ENCODE measurements around the gene ABHD3.
"Not testable (repeated sequence)": the region's sequence is repeated elsewhere in the genome, so short reads cannot be mapped to it uniquely, and the experiment has no call there.

The ABHD3 gene

DNA sequence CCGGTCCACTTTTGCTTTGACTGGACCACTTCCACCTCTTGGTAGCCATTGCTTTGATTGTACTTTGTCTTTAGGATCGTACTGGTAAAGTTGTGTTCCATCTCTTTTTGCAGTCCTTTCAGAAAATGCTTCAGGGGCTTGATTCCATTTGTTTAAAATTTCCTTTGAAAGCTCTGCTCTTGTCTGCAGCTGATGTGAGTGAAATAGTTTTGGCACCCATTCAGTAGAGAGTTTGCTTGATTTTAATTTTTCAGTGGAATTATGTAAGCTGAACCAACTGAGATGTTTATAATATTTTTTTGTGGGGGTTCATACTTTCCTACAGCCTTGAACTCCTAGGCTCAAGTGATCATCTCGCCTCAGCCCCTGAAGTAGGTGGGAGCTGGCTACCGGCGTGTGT is 28.4 kb upstream of the ABHD3 start:
- H3K4me3 ChIP-seq (ENCODE audit: low read depth, low read length) = no peak overlapping the region
- in situ Hi-C loops (cut with HindIII; ENCODE audit: low sequenced_read_pairs) = no loop called here
- TF ChIP-seq, protein P1, sequence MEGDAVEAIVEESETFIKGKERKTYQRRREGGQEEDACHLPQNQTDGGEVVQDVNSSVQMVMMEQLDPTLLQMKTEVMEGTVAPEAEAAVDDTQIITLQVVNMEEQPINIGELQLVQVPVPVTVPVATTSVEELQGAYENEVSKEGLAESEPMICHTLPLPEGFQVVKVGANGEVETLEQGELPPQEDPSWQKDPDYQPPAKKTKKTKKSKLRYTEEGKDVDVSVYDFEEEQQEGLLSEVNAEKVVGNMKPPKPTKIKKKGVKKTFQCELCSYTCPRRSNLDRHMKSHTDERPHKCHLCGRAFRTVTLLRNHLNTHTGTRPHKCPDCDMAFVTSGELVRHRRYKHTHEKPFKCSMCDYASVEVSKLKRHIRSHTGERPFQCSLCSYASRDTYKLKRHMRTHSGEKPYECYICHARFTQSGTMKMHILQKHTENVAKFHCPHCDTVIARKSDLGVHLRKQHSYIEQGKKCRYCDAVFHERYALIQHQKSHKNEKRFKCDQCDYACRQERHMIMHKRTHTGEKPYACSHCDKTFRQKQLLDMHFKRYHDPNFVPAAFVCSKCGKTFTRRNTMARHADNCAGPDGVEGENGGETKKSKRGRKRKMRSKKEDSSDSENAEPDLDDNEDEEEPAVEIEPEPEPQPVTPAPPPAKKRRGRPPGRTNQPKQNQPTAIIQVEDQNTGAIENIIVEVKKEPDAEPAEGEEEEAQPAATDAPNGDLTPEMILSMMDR (IDR thresholded peaks at IDR 0.05; ENCODE audit: low read depth, low read length) = no peak
- no peak for DNase-seq (ENCODE audit: low read depth, low spot score)

DNA sequence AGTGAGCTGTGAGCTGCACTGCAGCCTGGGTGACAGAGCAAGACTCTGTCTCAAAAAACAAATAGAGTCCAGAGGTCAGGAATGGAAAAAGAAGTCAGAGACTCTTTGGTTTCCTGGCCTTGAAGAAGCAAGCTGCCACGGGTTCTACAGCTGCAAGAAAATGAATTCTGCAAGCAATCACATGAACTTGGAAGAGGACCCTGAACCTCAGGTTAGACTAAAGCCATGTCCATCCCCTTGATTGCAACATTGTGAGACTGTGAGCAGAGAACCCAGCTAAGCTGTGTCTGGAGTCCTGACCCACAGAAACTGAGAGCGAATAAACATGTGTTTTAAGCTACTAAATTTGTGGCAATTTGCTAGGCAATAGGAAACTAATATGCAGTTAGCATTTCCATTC is 23.1 kb upstream of the ABHD3 start:
- in situ Hi-C loops (cut with HindIII; ENCODE audit: low sequenced_read_pairs) = no loop called here
- no peak for DNase-seq (ENCODE audit: low read depth, low spot score)
- H3K4me3 ChIP-seq (ENCODE audit: low read depth, low read length) = no peak overlapping the region
- TF ChIP-seq, protein P1 (IDR thresholded peaks at IDR 0.05; ENCODE audit: low read depth, low read length) = no peak

DNA sequence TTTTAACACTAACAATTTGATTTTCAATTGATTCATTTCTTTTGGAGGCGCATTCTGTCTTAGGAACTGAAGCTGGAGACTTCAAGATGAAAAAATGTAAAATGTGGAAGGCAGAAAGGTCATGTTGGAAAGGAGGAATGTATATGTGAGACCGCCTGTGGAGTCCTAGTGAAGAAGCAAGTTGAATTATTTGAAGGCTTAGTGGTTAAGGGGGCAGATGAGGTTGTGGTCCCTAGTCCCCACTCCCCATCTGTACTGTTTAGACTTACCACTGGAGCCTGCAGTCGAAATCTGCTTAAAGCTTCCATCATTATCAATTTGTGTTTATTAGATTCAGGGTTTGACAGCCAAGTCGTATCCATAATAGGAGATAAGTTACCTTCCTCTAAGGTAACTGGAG is 20.6 kb upstream of the ABHD3 start:
- DNase-seq (ENCODE audit: low read depth, low spot score) = no peak
- no peak overlapping the region for H3K4me3 ChIP-seq (ENCODE audit: low read depth, low read length)
- in situ Hi-C loops (cut with HindIII; ENCODE audit: low sequenced_read_pairs) = no loop called here
- TF ChIP-seq, protein P1 (IDR thresholded peaks at IDR 0.05; ENCODE audit: low read depth, low read length) = no peak

DNA sequence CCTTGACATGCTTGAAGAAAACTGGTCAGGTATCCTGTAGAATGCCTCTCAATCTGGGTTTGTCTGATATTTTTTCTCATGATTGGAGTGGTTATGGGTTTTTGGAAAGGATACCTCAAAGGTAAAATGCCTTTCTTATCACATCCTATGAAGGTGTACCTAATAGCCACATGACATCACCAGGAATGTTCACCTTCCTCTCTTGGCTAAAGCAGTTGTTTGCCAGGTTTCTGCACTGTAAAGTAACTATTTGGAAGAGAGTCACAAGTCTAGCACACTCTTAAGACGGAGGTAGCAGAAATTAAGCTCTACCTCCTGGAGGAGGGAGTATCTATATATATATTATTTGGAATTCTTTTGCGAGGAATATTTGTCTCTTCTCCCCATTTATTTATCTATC is 18.1 kb upstream of the ABHD3 start:
- no peak for DNase-seq (ENCODE audit: low read depth, low spot score)
- in situ Hi-C loops (cut with HindIII; ENCODE audit: low sequenced_read_pairs) = no loop called here
- TF ChIP-seq, protein P1 (IDR thresholded peaks at IDR 0.05; ENCODE audit: low read depth, low read length) = no peak

DNA sequence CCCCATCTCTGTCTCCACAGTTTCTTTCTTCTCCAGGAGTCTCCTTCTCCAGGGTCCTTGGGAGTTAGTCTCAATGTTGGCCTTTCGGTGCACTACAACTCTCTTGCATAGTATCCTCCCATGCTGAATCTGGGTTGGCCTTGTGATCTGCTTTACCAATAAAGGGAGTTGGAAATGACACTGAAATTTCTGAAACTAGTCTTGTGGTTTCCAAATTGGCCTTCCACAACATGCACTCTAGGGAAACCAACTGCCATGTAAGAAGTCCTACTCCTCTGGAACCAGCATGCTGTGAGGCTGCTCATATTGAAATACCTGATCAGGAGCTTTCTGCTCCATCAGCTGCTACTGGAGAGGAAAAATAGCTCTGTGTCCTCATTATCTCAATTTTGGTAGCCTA is 9.9 kb upstream of the ABHD3 start:
- TF ChIP-seq, protein P1 (IDR thresholded peaks at IDR 0.05; ENCODE audit: low read depth, low read length) = no peak
- DNase-seq (ENCODE audit: low read depth, low spot score) = no peak
- H3K4me3 ChIP-seq (ENCODE audit: low read depth, low read length) = no peak overlapping the region
- in situ Hi-C loops (cut with HindIII; ENCODE audit: low sequenced_read_pairs) = no loop called here

More for the DNA sequence above, 18.1 kb upstream of the ABHD3 start:
- H3K4me3 ChIP-seq (ENCODE audit: low read depth, low read length) = no peak overlapping the region

DNA sequence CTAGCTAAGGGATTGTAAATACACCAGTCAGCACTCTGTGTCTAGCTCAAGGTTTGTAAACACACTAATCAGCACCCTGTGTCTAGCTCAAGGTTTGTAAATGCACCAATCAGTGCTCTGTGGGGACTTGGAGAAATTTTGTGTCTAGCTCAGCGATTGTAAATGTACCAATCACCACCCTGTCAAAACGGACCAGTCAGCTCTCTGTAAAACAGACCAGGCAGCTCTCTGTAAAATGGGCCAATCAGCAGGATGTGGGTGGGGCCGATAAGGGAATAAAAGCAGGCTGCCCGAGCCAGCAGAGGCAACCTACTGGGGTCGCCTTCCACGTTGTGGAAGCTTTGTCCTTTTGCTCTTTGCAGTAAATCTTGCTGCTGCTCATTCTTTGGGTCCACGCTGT is 2.6 kb upstream of the ABHD3 start:
- DNase-seq (ENCODE audit: low read depth, low spot score); in situ Hi-C loops (cut with HindIII; ENCODE audit: low sequenced_read_pairs); H3K4me3 ChIP-seq (ENCODE audit: low read depth, low read length): not testable (repeated sequence)

DNA sequence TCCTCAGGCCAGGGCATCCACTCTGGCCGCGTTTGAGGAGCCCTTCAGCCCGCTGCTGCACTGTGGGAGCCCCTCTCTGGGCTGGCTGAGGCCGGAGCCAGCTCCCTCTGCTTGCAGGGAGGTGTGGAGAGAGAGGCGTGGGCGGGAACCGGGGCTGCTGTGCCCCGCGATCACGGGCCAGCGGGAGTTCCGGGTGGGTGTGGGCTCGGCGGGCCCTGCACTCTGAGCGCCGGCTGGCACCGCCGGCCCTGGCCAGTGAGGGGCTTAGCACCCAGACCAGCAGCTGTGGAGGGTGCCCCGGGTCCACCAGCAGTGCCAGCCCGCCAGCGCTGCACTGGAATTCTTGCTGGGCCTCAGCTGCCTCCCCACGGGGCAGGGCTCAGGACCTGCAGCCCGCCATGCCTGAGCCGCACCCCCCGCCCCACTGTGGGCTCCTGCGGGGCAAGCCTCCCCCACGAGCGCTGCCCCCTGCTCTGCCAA is 1.9 kb upstream of the ABHD3 start:
- in situ Hi-C loops (cut with HindIII; ENCODE audit: low sequenced_read_pairs) = no loop called here
- TF ChIP-seq, protein P1 (IDR thresholded peaks at IDR 0.05; ENCODE audit: low read depth, low read length) = no peak

More for the DNA sequence above, 1.9 kb upstream of the ABHD3 start:
- H3K4me3 ChIP-seq (ENCODE audit: low read depth, low read length) = no peak overlapping the region
- no peak for DNase-seq (ENCODE audit: low read depth, low spot score)

All from astrocyte of the spinal cord (primary cell).